PC-3 (cell line): ENCODE data around the gene EPB41.

Source experiments
- CTCF ChIP-seq: fragments of 300-600 bp; sonication (generic); conservative IDR thresholded peaks from 2 replicates; pipeline ENCODE4 v1.5.1; 2017; ENCODE audit warnings: antibody characterized with exemption, low read depth, mild to moderate bottlenecking, low read length
- EZH2 ChIP-seq: fragments of 300-600 bp; sonication (generic); IDR thresholded peaks from one replicate; pipeline ENCODE4 v1.6.1; 2017; ENCODE audit warnings: antibody characterized with exemption, mild to moderate bottlenecking, low read length; ENCODE audit not compliant: unreplicated experiment
- EZH2phosphoT487 ChIP-seq: fragments of 300-600 bp; sonication (generic); IDR thresholded peaks from 2 replicates; pipeline ENCODE4 v1.6.1; 2018; ENCODE audit warnings: mild to moderate bottlenecking, antibody characterized with exemption, low read length, borderline replicate concordance

GRCh38 chr1:28973596-28974421, 59.4 kb downstream of the EPB41 start:
- TF ChIP-seq EZH2 (no peak), CTCF (no peak), EZH2phosphoT487 (no peak)
